OCI-LY3 (cell line): ENCODE results near the gene LRRC37A2.
"Not testable (repeated sequence)": the region's sequence is repeated elsewhere in the genome, so short reads cannot be mapped to it uniquely, and the experiment has no call there.

Experiments used
- EZH2phosphoT487 ChIP-seq: fragments of 200-600 bp; shearing (Covaris generic); IDR thresholded peaks from 2 replicates; pipeline ENCODE4 v1.6.1; 2018; ENCODE audit warnings: antibody characterized with exemption, mixed run types, low read depth
- TF ChIP-seq, protein P1 (sequence below): fragments of 200-600, 300-600 bp; sonication (generic); IDR thresholded peaks from 2 replicates; pipeline ENCODE4 v1.5.1; 2014; ENCODE audit warnings: antibody characterized with exemption, low read length, low read depth

DNA sequence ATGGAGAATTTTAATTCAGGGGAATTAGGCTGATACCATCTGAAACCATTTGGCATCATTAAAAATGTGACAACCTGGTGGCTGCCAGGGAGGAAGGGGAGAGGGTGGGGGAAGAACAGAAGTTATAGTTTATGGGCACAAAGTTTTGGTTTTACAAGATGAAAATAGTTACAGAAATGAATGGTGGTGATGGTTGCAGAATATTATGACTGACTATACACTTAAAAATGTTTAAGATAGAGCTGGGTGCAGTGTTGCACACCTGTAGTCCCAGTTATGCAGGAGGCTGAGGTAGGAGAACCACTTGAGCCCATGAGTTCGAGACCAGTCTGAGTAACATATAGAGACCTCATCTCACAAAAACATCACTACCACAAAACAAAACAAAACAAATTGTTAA lies 54.7 kb downstream of the LRRC37A2 start:
- TF ChIP-seq, protein P1, sequence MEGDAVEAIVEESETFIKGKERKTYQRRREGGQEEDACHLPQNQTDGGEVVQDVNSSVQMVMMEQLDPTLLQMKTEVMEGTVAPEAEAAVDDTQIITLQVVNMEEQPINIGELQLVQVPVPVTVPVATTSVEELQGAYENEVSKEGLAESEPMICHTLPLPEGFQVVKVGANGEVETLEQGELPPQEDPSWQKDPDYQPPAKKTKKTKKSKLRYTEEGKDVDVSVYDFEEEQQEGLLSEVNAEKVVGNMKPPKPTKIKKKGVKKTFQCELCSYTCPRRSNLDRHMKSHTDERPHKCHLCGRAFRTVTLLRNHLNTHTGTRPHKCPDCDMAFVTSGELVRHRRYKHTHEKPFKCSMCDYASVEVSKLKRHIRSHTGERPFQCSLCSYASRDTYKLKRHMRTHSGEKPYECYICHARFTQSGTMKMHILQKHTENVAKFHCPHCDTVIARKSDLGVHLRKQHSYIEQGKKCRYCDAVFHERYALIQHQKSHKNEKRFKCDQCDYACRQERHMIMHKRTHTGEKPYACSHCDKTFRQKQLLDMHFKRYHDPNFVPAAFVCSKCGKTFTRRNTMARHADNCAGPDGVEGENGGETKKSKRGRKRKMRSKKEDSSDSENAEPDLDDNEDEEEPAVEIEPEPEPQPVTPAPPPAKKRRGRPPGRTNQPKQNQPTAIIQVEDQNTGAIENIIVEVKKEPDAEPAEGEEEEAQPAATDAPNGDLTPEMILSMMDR, result not testable (repeated sequence)
- TF ChIP-seq EZH2phosphoT487, result not testable (repeated sequence)
